Transverse colon (tissue), 4 donors: Measurements from ENCODE around the gene AGPAT4.

Experiments
- CTCF ChIP-seq, 5 experiments: fragments of 200-600 bp in 3 of 5; fragments of 450-650 bp in 2 of 5; sonication (generic) in 3 of 5; IDR thresholded peaks; 1 replicate in 2 of 5; 2 replicates in 3 of 5; pipeline ENCODE4 v1.5.1; 2016 to 2017; ENCODE audit warnings: antibody characterized with exemption in 5 of 5, inconsistent platforms in 3 of 5, mild to moderate bottlenecking in 2 of 5, moderate library complexity in 1 of 5
- POLR2A ChIP-seq: fragments of 450-650 bp; IDR thresholded peaks from one replicate; pipeline ENCODE4 v1.6.1; 2016; ENCODE audit warnings: antibody characterized with exemption, mild to moderate bottlenecking, moderate library complexity
- POLR2AphosphoS5 ChIP-seq, 3 donors: sonication (generic); formaldehyde crosslinking; IDR thresholded peaks; one replicate each; pipeline ENCODE4 v1.6.1; 2016; ENCODE audit warnings: antibody characterized with exemption in 3 of 3

GRCh38 chr6:161130967-161131766 lies 142.7 kb downstream of the AGPAT4 start:
- no peak for TF ChIP-seq CTCF (IDR thresholded peaks at IDR 0.05)
- TF ChIP-seq POLR2AphosphoS5 (IDR thresholded peaks at IDR 0.05) = no peak
- TF ChIP-seq POLR2A = no peak
